ENCODE measurements around the gene TMEM179. TPM values are rescaled to one million over a fixed set of nuclear protein-coding genes. Genes with fewer than 3 reads are reported as not detected.
A peak's percentile ranks its signal among the peaks of the same experiment; 100 is the strongest.

Gene TMEM179
- total and polyA plus RNA-seq, 8 donors, result 1.1 to 35.3 (median 3.3) TPM

- DNase-seq (peak in 2 of 6 donors; percentile 10 to 49), ATAC-seq (no peak), FAIRE-seq (no peak)
- TF ChIP-seq, protein P1, sequence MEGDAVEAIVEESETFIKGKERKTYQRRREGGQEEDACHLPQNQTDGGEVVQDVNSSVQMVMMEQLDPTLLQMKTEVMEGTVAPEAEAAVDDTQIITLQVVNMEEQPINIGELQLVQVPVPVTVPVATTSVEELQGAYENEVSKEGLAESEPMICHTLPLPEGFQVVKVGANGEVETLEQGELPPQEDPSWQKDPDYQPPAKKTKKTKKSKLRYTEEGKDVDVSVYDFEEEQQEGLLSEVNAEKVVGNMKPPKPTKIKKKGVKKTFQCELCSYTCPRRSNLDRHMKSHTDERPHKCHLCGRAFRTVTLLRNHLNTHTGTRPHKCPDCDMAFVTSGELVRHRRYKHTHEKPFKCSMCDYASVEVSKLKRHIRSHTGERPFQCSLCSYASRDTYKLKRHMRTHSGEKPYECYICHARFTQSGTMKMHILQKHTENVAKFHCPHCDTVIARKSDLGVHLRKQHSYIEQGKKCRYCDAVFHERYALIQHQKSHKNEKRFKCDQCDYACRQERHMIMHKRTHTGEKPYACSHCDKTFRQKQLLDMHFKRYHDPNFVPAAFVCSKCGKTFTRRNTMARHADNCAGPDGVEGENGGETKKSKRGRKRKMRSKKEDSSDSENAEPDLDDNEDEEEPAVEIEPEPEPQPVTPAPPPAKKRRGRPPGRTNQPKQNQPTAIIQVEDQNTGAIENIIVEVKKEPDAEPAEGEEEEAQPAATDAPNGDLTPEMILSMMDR (IDR thresholded peaks at IDR 0.05), result no peak
- intact Hi-C loops (cut with DNase I), result no loop called here
- no peaks in the 10 kb centered on the region for H3K36me3 ChIP-seq
- no peaks in the 10 kb centered on the region for H3K9me3 ChIP-seq
- no peak overlapping the region for H3K27ac ChIP-seq
- H3K4me1 ChIP-seq, result no peaks in the 10 kb centered on the region
- no peak overlapping the region for H3K4me3 ChIP-seq
- H3K27me3 ChIP-seq, result no peaks in the 10 kb centered on the region
- WGBS, 2 donors, result 66 to 86% methylated on average over 11 of the region's 11 CpGs
Observed at GRCh38 chr14:104555430-104556255, 48.9 kb downstream of the TMEM179 start.

DNA sequence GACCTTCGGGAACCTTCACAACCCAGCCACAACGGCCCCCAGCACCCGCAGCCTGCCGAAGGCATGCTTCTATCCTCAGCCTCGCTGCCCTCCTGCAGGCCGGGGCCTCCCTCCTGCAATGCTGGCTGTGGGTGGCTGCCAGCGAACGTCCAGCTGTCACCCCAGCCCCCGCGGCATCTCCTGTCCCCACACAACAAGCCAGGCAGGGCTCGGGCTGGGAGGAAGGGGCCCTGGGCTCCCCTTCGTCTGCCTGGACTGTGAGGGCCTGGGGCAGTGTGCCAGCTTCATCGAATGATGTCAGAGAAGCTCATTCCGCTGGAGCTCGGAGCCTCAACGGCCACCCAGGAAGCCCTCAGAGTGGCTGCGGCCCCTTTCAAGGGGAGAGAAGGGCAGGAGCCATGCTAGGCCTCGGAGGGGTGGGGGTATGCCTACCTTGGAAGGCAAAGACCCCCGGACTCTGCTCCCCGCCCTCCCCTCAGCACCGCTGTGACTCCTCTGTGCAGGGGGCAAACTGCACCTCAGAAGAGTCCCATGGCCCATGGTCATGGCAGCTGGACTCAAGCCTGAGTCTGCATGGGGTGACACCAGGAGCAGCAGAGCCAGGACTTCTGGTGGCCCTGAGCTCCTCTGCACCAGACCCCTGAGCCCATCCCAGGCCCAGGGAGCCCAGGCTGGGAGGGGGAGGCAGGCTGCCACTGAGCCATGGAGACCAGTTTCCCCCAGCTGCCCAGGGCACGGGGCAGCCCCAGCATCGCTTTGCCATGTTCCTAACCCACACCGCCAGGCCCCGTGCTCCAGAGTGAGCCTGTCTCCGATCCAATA is 49.8 kb downstream of the TMEM179 start:
- intact Hi-C loops (cut with DNase I), result no loop called here
- FAIRE-seq (no peak), ATAC-seq (no peak), DNase-seq (peak in 2 of 6 donors; percentile 56 to 58)
- no peaks in the 10 kb centered on the region for H3K27me3 ChIP-seq
- no peak overlapping the region for H3K4me3 ChIP-seq
- H3K27ac ChIP-seq, result no peak overlapping the region
- TF ChIP-seq, protein P1 (IDR thresholded peaks at IDR 0.05), result no peak
- H3K36me3 ChIP-seq, result no peaks in the 10 kb centered on the region
- no peaks in the 10 kb centered on the region for H3K4me1 ChIP-seq
- WGBS, 2 donors, result 49 to 63% methylated on average over 26 of the region's 26 CpGs
- H3K9me3 ChIP-seq, result no peaks in the 10 kb centered on the region

- WGBS, 2 donors, result 51 to 70% methylated on average over 9 to 12 of the region's 12 CpGs
- Histone ChIP-seq H3K4me1 (no peaks in the 10 kb centered on the region), H3K36me3 (no peaks in the 10 kb centered on the region), H3K27me3 (no peaks in the 10 kb centered on the region), H3K27ac (no peak overlapping the region), H3K4me3 (no peak overlapping the region), H3K9me3 (no peaks in the 10 kb centered on the region)
- TF ChIP-seq, protein P1 (IDR thresholded peaks at IDR 0.05), result no peak
- ATAC-seq, result no peak
- intact Hi-C loops (cut with DNase I), result no loop called here
- DNase-seq, result peak in 1 of 6 donors; percentile 46
- FAIRE-seq, result no peak
Observed at GRCh38 chr14:104554088-104554607, 50.4 kb downstream of the TMEM179 start.

DNA sequence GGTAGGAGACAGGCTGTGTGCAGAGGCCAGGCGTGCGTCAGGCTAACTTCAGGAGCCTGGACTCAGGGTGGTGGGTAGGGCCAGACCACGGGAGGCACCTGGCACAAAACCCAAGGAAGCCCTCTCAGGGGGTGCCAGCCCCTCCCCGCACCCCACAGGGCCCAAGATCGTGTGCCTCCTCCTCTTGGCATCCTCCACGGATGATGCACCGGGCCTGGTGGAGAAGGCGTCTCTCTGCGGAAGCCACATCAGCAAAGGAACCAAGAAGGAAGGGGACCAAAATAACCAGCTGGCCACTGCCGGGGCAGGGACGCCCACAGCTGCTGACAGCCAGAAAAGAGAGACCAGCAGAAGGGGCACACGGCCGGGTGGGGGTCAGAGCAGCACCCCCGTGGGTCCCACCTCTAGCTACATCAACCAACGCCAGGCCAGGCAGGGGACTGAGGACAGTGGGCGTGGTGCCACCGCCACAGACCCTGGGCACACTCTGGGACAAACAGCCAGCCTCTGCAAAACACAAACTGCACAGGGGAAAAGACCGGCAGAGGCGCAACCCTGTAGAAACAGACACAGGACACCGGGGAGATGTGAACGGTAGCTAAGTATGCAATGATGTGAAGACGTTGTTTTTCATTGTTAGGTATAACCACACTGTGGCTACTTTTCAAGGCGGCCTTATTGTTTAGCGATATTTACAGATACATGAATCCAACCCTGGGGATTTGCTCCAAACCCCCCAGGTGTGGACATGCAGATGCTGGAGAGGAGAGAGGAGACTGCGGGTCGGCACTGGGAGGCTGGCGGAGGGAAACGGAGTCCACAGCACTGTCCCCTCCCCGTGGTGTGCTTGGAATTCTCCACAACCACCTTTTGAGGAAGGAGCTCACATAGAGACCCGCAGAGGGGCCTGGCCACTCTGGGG is 51.1 kb downstream of the TMEM179 start:
- 59 to 72% methylated on average over 29 to 30 of the region's 30 CpGs for WGBS, 2 donors
- TF ChIP-seq, protein P1 (IDR thresholded peaks at IDR 0.05), result no peak
- Histone ChIP-seq H3K27me3 (no peaks in the 10 kb centered on the region), H3K27ac (no peak overlapping the region), H3K4me3 (no peak overlapping the region), H3K9me3 (no peaks in the 10 kb centered on the region), H3K36me3 (no peaks in the 10 kb centered on the region), H3K4me1 (no peaks in the 10 kb centered on the region)
- peak in 2 of 6 donors; percentile 43 to 46 for DNase-seq
- intact Hi-C loops (cut with DNase I), result no loop called here
- no peak for ATAC-seq
- no peak for FAIRE-seq

Measured in pancreas (tissue), 10 donors.